ENCODE data around the gene ARHGAP35.
"Not testable (repeated sequence)": the region's sequence is repeated elsewhere in the genome, so short reads cannot be mapped to it uniquely, and the experiment has no call there.

Gene ARHGAP35

GRCh38 chr19:46860846-46861690, at the start of gene ARHGAP35:
TSS of gene ARHGAP35 (plus strand) at chr19:46860997. CDS start at chr19:46918676, 57,679 bp downstream.
- TF ChIP-seq CTCF (IDR thresholded peaks at IDR 0.05; ENCODE audit: borderline replicate concordance, insufficient read depth, low read depth, low read length): no peak
- peak within 1 kb of the TSS; percentile 91 for H3K4me3 ChIP-seq (ENCODE audit: low read depth, low read length)

DNA sequence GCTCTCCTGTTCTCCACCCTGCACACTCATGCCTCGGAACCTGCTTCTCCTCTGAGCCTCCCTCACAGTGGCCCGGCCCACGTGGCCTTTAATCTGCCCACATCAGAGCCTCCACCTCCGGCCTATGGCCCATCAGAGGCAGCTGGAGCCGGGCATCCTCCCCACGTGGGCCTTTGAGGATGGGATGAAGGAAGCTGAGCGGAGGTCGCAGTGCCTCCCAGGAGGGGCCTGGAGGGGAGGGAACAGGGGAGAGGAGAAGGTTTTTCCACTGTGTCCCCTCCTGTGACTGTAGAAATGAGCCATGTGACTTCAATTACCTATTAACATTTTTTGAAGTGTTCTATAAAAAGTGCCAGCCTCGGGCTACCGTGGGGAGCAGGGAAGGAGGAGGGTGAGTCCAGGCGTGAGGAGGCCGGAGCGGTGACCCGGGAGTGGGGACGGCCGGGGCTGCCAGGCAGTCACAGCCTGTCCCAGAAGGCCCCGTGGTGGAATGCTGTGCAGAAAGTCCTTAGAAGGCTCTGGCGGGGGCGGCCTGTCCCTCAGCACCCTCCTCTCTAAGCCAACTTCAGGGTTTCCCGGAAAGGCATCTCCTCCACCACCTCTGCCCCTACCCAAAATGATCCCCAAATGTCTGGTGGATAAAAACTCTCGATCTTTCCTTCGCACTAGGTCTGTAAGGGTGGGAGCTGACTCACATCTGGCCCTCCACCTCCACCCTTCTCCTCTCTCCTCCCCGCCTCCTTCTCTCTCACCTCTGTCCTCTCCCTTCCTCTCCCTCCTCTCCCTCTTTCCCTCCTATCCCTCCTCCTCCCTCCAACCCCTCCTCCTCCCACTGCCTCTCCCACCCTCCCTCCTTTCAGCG, 47.6 kb upstream of the ARHGAP35 start:
- TF ChIP-seq CTCF (IDR thresholded peaks at IDR 0.05; ENCODE audit: borderline replicate concordance, insufficient read depth, low read depth, low read length): no peak
- H3K4me3 ChIP-seq (ENCODE audit: low read depth, low read length): no peak overlapping the region

DNA sequence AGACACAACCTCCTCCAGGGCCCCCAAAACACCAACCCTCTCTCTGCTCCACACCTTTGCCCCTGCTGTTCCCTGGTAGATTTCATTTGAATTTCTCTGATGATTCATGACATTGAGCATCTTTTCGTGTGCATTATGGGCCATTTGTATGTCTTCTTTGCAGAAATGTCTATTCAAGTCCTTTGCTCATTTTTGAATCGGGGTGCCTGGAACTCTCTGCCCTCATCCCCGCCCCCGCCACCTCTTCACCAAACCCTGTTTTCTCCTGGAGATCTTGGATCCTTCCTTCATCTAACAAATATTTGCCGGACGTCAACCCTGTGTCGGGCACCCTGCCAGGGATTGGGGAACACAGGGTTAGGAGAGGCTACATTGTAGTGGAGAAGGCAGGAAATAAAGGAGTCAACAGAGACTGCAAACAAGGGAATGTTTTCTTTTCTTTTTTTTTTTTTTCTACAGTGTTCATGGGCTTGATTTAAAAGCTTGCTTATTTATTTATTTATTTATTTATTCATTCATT, 46.9 kb upstream of the ARHGAP35 start:
- no peak overlapping the region for H3K4me3 ChIP-seq (ENCODE audit: low read depth, low read length)
- no peak for TF ChIP-seq CTCF (IDR thresholded peaks at IDR 0.05; ENCODE audit: borderline replicate concordance, insufficient read depth, low read depth, low read length)

GRCh38 chr19:46815833-46816627, 44.8 kb upstream of the ARHGAP35 start:
- H3K4me3 ChIP-seq (ENCODE audit: low read depth, low read length): no peak overlapping the region
- TF ChIP-seq CTCF (IDR thresholded peaks at IDR 0.05; ENCODE audit: borderline replicate concordance, insufficient read depth, low read depth, low read length): no peak

DNA sequence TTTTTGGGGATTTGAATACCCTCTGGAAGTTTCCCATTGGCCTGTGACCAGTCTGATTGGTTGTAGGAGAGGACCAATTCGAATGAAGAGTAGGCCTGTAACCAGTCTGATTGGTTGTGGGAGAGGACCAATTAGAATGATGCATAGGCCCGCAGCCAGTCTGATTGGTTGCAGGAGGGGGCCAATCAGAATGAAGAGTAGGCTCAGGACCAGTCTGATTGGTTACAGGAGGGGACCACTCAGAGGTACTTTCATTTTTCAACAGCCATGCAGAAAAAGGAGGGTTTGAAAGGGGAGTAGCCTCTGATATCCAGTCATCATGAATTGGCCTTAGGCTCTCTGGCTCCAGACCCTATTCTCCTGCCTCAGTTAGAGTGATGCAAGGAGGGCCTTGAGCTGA, 42.0 kb upstream of the ARHGAP35 start:
- no peak for TF ChIP-seq CTCF (IDR thresholded peaks at IDR 0.05; ENCODE audit: borderline replicate concordance, insufficient read depth, low read depth, low read length)
- H3K4me3 ChIP-seq (ENCODE audit: low read depth, low read length): no peak overlapping the region

GRCh38 chr19:46821512-46822409, 39.0 kb upstream of the ARHGAP35 start:
- H3K4me3 ChIP-seq (ENCODE audit: low read depth, low read length): no peak overlapping the region
- no peak for TF ChIP-seq CTCF (IDR thresholded peaks at IDR 0.05; ENCODE audit: borderline replicate concordance, insufficient read depth, low read depth, low read length)

DNA sequence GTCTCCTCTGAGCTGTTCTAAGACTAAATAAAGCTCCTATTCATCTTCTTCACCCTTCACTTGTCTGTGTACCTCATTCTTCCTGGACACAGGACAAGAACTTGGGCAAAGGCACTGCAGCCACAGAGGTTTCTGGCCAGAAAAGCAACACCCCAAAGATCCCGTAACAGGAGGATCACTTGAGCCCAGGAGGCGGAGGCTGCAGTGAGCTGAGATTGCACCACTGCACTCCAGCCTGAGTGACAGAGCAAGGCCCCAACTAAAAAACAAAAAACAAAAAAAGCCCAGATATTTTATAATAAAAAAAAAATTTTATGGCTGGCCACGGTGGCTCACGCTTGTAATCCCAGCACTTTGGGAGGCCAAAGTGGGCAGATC, 38.4 kb upstream of the ARHGAP35 start:
- H3K4me3 ChIP-seq (ENCODE audit: low read depth, low read length): not testable (repeated sequence)
